Liver (tissue), 9 donors: ENCODE measurements around the gene SLC9A6. TPM values are rescaled to one million over a fixed set of nuclear protein-coding genes. Genes with fewer than 3 reads are reported as not detected.

Experiments
- DNase-seq: peaks from one replicate; pipeline ENCODE4 v3.0.0-alpha.2; 2017; ENCODE audit warnings: low spot score
- H3K27ac ChIP-seq, 2 donors: one replicate each; pipeline ENCODE4 v1.7.0; 2013; ENCODE audit warnings: inconsistent platforms in 2 of 2, low read length in 2 of 2, control low read depth in 1 of 2, low read depth in 1 of 2, mild to moderate bottlenecking in 1 of 2
- H3K27me3 ChIP-seq, 4 donors: one replicate each; pipeline versions ENCODE4 v1.6.1 to v1.7.0; 2013; ENCODE audit warnings: low read length in 3 of 4, inconsistent platforms in 1 of 4, mild to moderate bottlenecking in 1 of 4, moderate library complexity in 1 of 4; ENCODE audit not compliant: control insufficient read depth in 4 of 4, insufficient read depth in 4 of 4
- H3K36me3 ChIP-seq, 4 donors: one replicate each; pipeline versions ENCODE4 v1.6.1 to v1.7.0; 2013; ENCODE audit warnings: low read length in 3 of 4, mild to moderate bottlenecking in 3 of 4, low read depth in 1 of 4, moderate library complexity in 1 of 4; ENCODE audit not compliant: control insufficient read depth in 4 of 4, insufficient read depth in 3 of 4
- H3K4me1 ChIP-seq, 4 donors: one replicate each; pipeline versions ENCODE4 v1.6.1 to v1.7.0; 2013; ENCODE audit warnings: low read length in 3 of 4, mild to moderate bottlenecking in 3 of 4, moderate library complexity in 1 of 4; ENCODE audit not compliant: control insufficient read depth in 4 of 4, insufficient read depth in 4 of 4
- H3K4me3 ChIP-seq, 3 donors: one replicate each; pipeline versions ENCODE4 v1.6.1 to v1.7.0; 2013; ENCODE audit warnings: low read length in 3 of 3, control low read depth in 1 of 3, low read depth in 1 of 3, mild to moderate bottlenecking in 1 of 3
- H3K9ac ChIP-seq, 2 donors: one replicate each; pipeline ENCODE4 v1.7.0; 2013; ENCODE audit warnings: low read length in 2 of 2, mild to moderate bottlenecking in 2 of 2, moderate library complexity in 2 of 2, control low read depth in 1 of 2, low read depth in 1 of 2
- H3K9me3 ChIP-seq, 4 donors: one replicate each; pipeline versions ENCODE4 v1.6.1 to v1.7.0; 2013; ENCODE audit warnings: low read length in 3 of 4; ENCODE audit not compliant: control insufficient read depth in 4 of 4
- FOXA1 ChIP-seq: IDR thresholded peaks from 2 replicates; pipeline ENCODE4 v1.6.1; 2016; ENCODE audit warnings: antibody characterized with exemption
- GABPA ChIP-seq, 2 donors: IDR thresholded peaks in 1 of 2; conservative IDR thresholded peaks in 1 of 2; 2 replicates each; pipeline ENCODE4 v1.6.1; 2016; ENCODE audit warnings: antibody characterized with exemption in 2 of 2, mild to moderate bottlenecking in 1 of 2, moderate library complexity in 1 of 2
- HNF4A ChIP-seq, 2 donors: conservative IDR thresholded peaks; 2 replicates each; pipeline ENCODE4 v1.6.1; 2016; ENCODE audit warnings: antibody characterized with exemption in 2 of 2, mild to moderate bottlenecking in 2 of 2
- JUND ChIP-seq, 2 donors: IDR thresholded peaks; 2 replicates each; pipeline ENCODE4 v1.6.1; 2016; ENCODE audit warnings: antibody characterized with exemption in 2 of 2
- NR2F2 ChIP-seq: IDR thresholded peaks from 2 replicates; pipeline ENCODE4 v1.6.1; 2016; ENCODE audit warnings: antibody characterized with exemption
- RAD21 ChIP-seq, 2 donors: IDR thresholded peaks; 2 replicates each; pipeline ENCODE4 v1.6.1; 2016; ENCODE audit warnings: antibody characterized with exemption in 2 of 2, mild to moderate bottlenecking in 2 of 2
- TAF1 ChIP-seq: conservative IDR thresholded peaks from 2 replicates; pipeline ENCODE4 v1.6.1; 2016; ENCODE audit warnings: antibody characterized with exemption, mild to moderate bottlenecking
- YY1 ChIP-seq: IDR thresholded peaks from 2 replicates; pipeline ENCODE4 v1.6.1; 2016; ENCODE audit warnings: antibody characterized with exemption, mild to moderate bottlenecking
- WGBS: extraction: QIAGEN DNeasy Blood & Tissue Kit; methylation state at CpG from one replicate; pipeline ENCODE4 v1.1.7; 2013; 5-methylcytosine and 5-hydroxymethylcytosine counted together
- polyA plus RNA-seq, 2 donors: library from polyadenylated mRNA; stranded (reverse) in 1 of 2; unstranded in 1 of 2; fragments of 200-250 nt in 1 of 2; fragments of >200 nt in 1 of 2; fragmentation: Nextera tagmentation in 1 of 2; extraction: Ambion mirVana in 1 of 2; gene quantifications; one replicate each; pipeline versions ENCODE4 v1.2.1 to v1.2.3, GENCODE V29; 2013 to 2015
- total RNA-seq, 2 donors: library from RNA; depleted of rRNA; stranded (reverse); fragments of >200 nt; gene quantifications; one replicate each; pipeline ENCODE4 v1.2.3, GENCODE V29; 2014
- TF ChIP-seq, protein P1 (sequence below): IDR thresholded peaks from 2 replicates; pipeline ENCODE4 v1.6.1; 2016; ENCODE audit warnings: antibody characterized with exemption
- TF ChIP-seq, protein P2 (sequence below): IDR thresholded peaks from 2 replicates; pipeline ENCODE4 v1.6.1; 2016; ENCODE audit warnings: antibody characterized with exemption
- TF ChIP-seq, protein P3 (sequence below): IDR thresholded peaks from 2 replicates; pipeline ENCODE4 v1.6.1; 2016; ENCODE audit warnings: antibody characterized with exemption, mild to moderate bottlenecking
- TF ChIP-seq, protein P4 (sequence below): IDR thresholded peaks from 2 replicates; pipeline ENCODE4 v1.6.1; 2016; ENCODE audit warnings: antibody characterized with exemption
- donor health status: healthy.
- donor health status: healthy.
- donor health status: healthy.
- donor health status: healthy.
- donor health status: healthy.

SLC9A6 gene
- total and polyA plus RNA-seq, 4 donors: 2.1 to 8.8 (median 5.6) TPM

DNA sequence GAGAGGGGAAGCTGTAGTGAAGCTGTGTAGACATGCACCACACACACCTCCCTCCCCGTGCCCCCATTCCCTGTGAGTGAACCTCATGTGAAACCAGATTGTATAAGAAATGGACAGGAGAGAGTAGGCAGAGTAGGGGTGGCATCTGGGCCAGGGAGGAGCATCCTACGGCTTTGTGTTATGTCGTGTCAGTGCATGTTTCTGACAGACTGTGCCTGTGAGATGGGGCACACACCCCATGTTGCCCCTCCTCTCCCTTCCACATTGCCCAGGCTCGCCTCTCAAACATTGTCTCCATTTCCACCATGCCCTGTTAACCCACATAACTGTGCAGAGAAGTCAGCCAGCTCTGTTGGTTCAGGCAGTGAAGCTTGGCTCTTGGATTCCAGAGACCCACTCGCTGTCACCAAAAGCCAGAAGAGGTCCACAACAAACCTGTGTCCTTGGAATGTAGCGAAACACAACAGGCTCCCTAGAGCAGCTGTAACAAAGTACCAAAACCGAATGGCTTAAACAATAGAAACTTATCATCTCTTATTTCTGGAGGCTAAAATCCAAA lies 56.1 kb downstream of the SLC9A6 start:
- H3K36me3 ChIP-seq: no peaks in the 10 kb centered on the region
- no peaks in the 10 kb centered on the region for H3K4me1 ChIP-seq
- H3K27ac ChIP-seq: no peak overlapping the region
- DNase-seq: no peak
- H3K9ac ChIP-seq: no peak overlapping the region
- H3K27me3 ChIP-seq: no peaks in the 10 kb centered on the region
- 97% methylated on average over 7 of the region's 7 CpGs for WGBS
- no peaks in the 10 kb centered on the region for H3K9me3 ChIP-seq
- TF ChIP-seq, protein P1, sequence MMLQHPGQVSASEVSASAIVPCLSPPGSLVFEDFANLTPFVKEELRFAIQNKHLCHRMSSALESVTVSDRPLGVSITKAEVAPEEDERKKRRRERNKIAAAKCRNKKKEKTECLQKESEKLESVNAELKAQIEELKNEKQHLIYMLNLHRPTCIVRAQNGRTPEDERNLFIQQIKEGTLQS: no peak
- TF ChIP-seq TAF1 (no peak), JUND (IDR thresholded peaks at IDR 0.05) (no peak), NR2F2 (no peak), RAD21 (IDR thresholded peaks at IDR 0.05) (no peak), HNF4A (conservative IDR thresholded peaks at IDR 0.05) (no peak), GABPA (IDR thresholded peaks at IDR 0.05 in 1 of 2, conservative IDR thresholded peaks at IDR 0.05 in 1 of 2) (no peak), FOXA1 (no peak), YY1 (no peak)
- TF ChIP-seq, protein P2, sequence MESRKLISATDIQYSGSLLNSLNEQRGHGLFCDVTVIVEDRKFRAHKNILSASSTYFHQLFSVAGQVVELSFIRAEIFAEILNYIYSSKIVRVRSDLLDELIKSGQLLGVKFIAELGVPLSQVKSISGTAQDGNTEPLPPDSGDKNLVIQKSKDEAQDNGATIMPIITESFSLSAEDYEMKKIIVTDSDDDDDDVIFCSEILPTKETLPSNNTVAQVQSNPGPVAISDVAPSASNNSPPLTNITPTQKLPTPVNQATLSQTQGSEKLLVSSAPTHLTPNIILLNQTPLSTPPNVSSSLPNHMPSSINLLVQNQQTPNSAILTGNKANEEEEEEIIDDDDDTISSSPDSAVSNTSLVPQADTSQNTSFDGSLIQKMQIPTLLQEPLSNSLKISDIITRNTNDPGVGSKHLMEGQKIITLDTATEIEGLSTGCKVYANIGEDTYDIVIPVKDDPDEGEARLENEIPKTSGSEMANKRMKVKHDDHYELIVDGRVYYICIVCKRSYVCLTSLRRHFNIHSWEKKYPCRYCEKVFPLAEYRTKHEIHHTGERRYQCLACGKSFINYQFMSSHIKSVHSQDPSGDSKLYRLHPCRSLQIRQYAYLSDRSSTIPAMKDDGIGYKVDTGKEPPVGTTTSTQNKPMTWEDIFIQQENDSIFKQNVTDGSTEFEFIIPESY: no peak
- TF ChIP-seq, protein P3, sequence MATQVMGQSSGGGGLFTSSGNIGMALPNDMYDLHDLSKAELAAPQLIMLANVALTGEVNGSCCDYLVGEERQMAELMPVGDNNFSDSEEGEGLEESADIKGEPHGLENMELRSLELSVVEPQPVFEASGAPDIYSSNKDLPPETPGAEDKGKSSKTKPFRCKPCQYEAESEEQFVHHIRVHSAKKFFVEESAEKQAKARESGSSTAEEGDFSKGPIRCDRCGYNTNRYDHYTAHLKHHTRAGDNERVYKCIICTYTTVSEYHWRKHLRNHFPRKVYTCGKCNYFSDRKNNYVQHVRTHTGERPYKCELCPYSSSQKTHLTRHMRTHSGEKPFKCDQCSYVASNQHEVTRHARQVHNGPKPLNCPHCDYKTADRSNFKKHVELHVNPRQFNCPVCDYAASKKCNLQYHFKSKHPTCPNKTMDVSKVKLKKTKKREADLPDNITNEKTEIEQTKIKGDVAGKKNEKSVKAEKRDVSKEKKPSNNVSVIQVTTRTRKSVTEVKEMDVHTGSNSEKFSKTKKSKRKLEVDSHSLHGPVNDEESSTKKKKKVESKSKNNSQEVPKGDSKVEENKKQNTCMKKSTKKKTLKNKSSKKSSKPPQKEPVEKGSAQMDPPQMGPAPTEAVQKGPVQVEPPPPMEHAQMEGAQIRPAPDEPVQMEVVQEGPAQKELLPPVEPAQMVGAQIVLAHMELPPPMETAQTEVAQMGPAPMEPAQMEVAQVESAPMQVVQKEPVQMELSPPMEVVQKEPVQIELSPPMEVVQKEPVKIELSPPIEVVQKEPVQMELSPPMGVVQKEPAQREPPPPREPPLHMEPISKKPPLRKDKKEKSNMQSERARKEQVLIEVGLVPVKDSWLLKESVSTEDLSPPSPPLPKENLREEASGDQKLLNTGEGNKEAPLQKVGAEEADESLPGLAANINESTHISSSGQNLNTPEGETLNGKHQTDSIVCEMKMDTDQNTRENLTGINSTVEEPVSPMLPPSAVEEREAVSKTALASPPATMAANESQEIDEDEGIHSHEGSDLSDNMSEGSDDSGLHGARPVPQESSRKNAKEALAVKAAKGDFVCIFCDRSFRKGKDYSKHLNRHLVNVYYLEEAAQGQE: no peak
- TF ChIP-seq, protein P4, sequence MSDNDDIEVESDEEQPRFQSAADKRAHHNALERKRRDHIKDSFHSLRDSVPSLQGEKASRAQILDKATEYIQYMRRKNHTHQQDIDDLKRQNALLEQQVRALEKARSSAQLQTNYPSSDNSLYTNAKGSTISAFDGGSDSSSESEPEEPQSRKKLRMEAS: no peak
- no peak overlapping the region for H3K4me3 ChIP-seq

GRCh38 chrX:136045008-136045407 lies 59.8 kb downstream of the SLC9A6 start:
- H3K9ac ChIP-seq: no peak overlapping the region
- H3K36me3 ChIP-seq: no peaks in the 10 kb centered on the region
- no peak overlapping the region for H3K27ac ChIP-seq
- peaks cover 2 to 6% (median 3%) of the 10 kb centered on the region in 4 donors for H3K4me1 ChIP-seq
- DNase-seq: no peak
- H3K4me3 ChIP-seq: no peak overlapping the region
- WGBS: 86% methylated on average over 5 of the region's 5 CpGs
- no peaks in the 10 kb centered on the region for H3K9me3 ChIP-seq
- TF ChIP-seq FOXA1 (no peak), JUND (IDR thresholded peaks at IDR 0.05) (no peak), RAD21 (IDR thresholded peaks at IDR 0.05) (no peak)
- peaks cover 0 to 2% (median 0%) of the 10 kb centered on the region in 4 donors for H3K27me3 ChIP-seq
